Spleen (tissue), 7 donors: Measurements from ENCODE around the gene CGB1.

Experiments
- POLR2A ChIP-seq, 3 donors: fragments of 450-650 bp; IDR thresholded peaks; one replicate each; pipeline ENCODE4 v1.5.1; 2017; ENCODE audit warnings: antibody characterized with exemption in 3 of 3, mild to moderate bottlenecking in 1 of 3
- POLR2AphosphoS5 ChIP-seq, 3 donors: sonication (generic); formaldehyde crosslinking; IDR thresholded peaks; one replicate each; pipeline ENCODE4 v1.5.1; 2017; ENCODE audit warnings: antibody characterized with exemption in 3 of 3
- TF ChIP-seq, protein P1 (sequence below), 11 experiments: fragments of 200-600 bp in 7 of 11; fragments of 450-650 bp in 4 of 11; sonication (generic) in 4 of 11; IDR thresholded peaks in 8 of 11; conservative IDR thresholded peaks in 3 of 11; 1 replicate in 7 of 11; 2 replicates in 4 of 11; pipeline versions ENCODE4 v1.4.0 to v1.8.0; 2016 to 2021; ENCODE audit warnings: antibody characterized with exemption in 11 of 11, inconsistent platforms in 4 of 11, mild to moderate bottlenecking in 1 of 11
- donor health status: DM: no; HTN: no; CAD: no; lungs with moderate emphysema.
- donor health status: DM: no; HTN: no; CAD: no.
- donor health status: DM: no; HTN: no; CAD: no.

DNA sequence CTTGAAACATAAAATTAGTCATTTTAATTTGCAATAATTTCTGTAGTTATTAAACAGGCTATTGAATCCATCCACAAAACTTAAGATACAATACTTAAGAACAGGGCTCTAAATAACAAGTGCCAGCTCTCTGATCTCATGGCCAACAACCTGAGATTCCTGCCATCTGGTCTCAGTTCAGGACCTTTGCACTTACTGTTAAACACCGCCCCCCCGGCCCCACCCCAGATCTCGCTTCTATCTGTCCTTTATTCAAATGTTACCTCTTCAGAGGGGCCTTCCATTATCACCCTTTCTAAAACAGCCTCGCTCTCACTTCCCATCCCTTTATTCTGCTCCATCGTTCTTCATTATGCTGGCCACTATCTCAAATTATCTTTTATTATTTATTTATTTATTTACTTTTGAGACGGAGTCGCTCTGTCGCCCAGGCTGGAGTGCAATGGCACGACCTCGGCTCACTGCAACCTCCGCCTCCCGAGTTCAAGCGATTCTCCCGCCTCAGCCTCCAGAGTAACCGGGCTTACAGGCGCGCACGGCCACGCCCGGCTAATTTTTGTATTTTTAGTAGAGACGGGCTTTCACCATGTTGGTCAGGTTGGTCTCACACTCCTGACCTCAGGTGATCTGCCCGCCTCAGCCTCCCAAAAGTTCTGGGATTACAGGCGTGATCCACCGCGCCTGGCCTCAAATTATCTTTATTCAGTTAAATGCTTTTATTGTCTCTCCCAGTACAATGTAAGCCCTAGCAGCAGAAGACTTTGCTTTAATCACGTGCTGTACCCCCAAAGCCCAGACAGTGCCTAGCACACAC, 47.7 kb upstream of the CGB1 start:
- TF ChIP-seq POLR2AphosphoS5 (IDR thresholded peaks at IDR 0.05) (no peak), POLR2A (IDR thresholded peaks at IDR 0.05) (no peak)
- TF ChIP-seq, protein P1, sequence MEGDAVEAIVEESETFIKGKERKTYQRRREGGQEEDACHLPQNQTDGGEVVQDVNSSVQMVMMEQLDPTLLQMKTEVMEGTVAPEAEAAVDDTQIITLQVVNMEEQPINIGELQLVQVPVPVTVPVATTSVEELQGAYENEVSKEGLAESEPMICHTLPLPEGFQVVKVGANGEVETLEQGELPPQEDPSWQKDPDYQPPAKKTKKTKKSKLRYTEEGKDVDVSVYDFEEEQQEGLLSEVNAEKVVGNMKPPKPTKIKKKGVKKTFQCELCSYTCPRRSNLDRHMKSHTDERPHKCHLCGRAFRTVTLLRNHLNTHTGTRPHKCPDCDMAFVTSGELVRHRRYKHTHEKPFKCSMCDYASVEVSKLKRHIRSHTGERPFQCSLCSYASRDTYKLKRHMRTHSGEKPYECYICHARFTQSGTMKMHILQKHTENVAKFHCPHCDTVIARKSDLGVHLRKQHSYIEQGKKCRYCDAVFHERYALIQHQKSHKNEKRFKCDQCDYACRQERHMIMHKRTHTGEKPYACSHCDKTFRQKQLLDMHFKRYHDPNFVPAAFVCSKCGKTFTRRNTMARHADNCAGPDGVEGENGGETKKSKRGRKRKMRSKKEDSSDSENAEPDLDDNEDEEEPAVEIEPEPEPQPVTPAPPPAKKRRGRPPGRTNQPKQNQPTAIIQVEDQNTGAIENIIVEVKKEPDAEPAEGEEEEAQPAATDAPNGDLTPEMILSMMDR (IDR thresholded peaks at IDR 0.05 in 8 of 11, conservative IDR thresholded peaks at IDR 0.05 in 3 of 11), result no peak
